T-cell (primary cell): ENCODE measurements around the gene GPR132. TPM values are rescaled to one million over a fixed set of nuclear protein-coding genes. Genes with fewer than 3 reads are reported as not detected.
A peak's percentile ranks its signal among the peaks of the same experiment; 100 is the strongest.

Source experiments
- ATAC-seq, 4 experiments: fragments of 200-7000 bp in 3 of 4; fragments of 150-1000 bp in 1 of 4; cut with Tn5 transposase; replicated peaks in 1 of 4; 1 replicate in 3 of 4; 2 replicates in 1 of 4; pipeline ENCODE4 v1.10.0; 2021; ENCODE audit warnings: moderate library complexity in 3 of 4, mild to moderate bottlenecking in 2 of 4, moderate number of reproducible peaks in 1 of 4
- CTCF ChIA-PET, 2 donors: fragments of 300-600 bp; sonication (Branson Sonifier 250); formaldehyde crosslinking; loops; one replicate each; lab custom pipeline; 2022; ENCODE audit warnings: antibody characterized with exemption in 2 of 2; lab: Charles Lee
- POLR2A ChIA-PET, 2 donors: fragments of 300-600 bp; sonication (Branson Sonifier 250); formaldehyde crosslinking; loops; one replicate each; lab custom pipeline; 2022; ENCODE audit warnings: antibody characterized with exemption in 2 of 2; lab: Charles Lee
- DNase-seq, 35 experiments: peaks; one replicate each; pipeline versions ENCODE4 v3.0.0 to v3.0.0-alpha.2; 2013 to 2023
- H3K27ac ChIP-seq: one replicate; pipeline ENCODE4 v1.5.1; 2013; ENCODE audit warnings: low read length
- H3K27me3 ChIP-seq, 2 experiments: replicated peaks in 1 of 2; 1 replicate in 1 of 2; 2 replicates in 1 of 2; pipeline versions ENCODE4 v1.6.1 to v1.7.0; 2013; ENCODE audit warnings: low read length in 1 of 2, mixed read lengths in 1 of 2; ENCODE audit not compliant: control insufficient read depth in 2 of 2, insufficient read depth in 2 of 2; ENCODE audit errors: extremely low read depth in 1 of 2
- H3K36me3 ChIP-seq, 2 donors: 1 replicate in 1 of 2; 2 replicates in 1 of 2; pipeline versions ENCODE4 v1.6.1 to v1.7.0; 2013; ENCODE audit warnings: low read length in 1 of 2; ENCODE audit not compliant: control insufficient read depth in 2 of 2, insufficient read depth in 1 of 2; ENCODE audit errors: extremely low read depth in 1 of 2
- H3K4me1 ChIP-seq, 2 experiments: 1 replicate in 1 of 2; 2 replicates in 1 of 2; pipeline versions ENCODE4 v1.6.1 to v1.7.0; 2013; ENCODE audit warnings: low read length in 2 of 2, mixed read lengths in 1 of 2; ENCODE audit not compliant: insufficient read depth in 2 of 2, control insufficient read depth in 1 of 2; ENCODE audit errors: extremely low read depth in 1 of 2
- H3K4me3 ChIP-seq, 2 donors: 1 replicate in 1 of 2; 2 replicates in 1 of 2; pipeline versions ENCODE4 v1.5.1 to v1.7.0; 2013; ENCODE audit warnings: mild to moderate bottlenecking in 2 of 2, low read length in 1 of 2, moderate library complexity in 1 of 2; ENCODE audit not compliant: control insufficient read depth in 1 of 2; ENCODE audit errors: extremely low read depth in 1 of 2
- H3K9me3 ChIP-seq: 2 replicates; pipeline ENCODE4 v1.7.0; 2013
- H3K27ac Mint-ChIP-seq, 2 donors: one replicate each; pipeline ENCODE4 v1.8.0; 2020 to 2021; ENCODE audit warnings: mild to moderate bottlenecking in 2 of 2, mixed read lengths in 2 of 2
- H3K27me3 Mint-ChIP-seq, 2 donors: one replicate each; pipeline ENCODE4 v1.8.0; 2021 to 2022; ENCODE audit warnings: mixed read lengths in 2 of 2
- H3K36me3 Mint-ChIP-seq: one replicate; pipeline ENCODE4 v1.8.0; 2021; ENCODE audit warnings: mixed read lengths
- H3K4me1 Mint-ChIP-seq, 3 donors: one replicate each; pipeline ENCODE4 v1.8.0; 2020 to 2022; ENCODE audit warnings: mixed read lengths in 3 of 3, mild to moderate bottlenecking in 1 of 3
- H3K4me3 Mint-ChIP-seq, 3 donors: one replicate each; pipeline ENCODE4 v1.8.0; 2020 to 2022; ENCODE audit warnings: mild to moderate bottlenecking in 3 of 3, mixed read lengths in 3 of 3, moderate library complexity in 3 of 3
- H3K9me3 Mint-ChIP-seq, 3 donors: one replicate each; pipeline ENCODE4 v1.8.0; 2020 to 2022; ENCODE audit warnings: mixed read lengths in 3 of 3
- WGBS: methylation state at CpG from one replicate; pipeline ENCODE4 v1.1.5; 2013; ENCODE audit warnings: missing lambda C conversion rate; ENCODE audit not compliant: insufficient coverage; 5-methylcytosine and 5-hydroxymethylcytosine counted together
- total RNA-seq, 35 experiments: library from RNA in 6 of 35; stranded (reverse) in 6 of 35; fragments of 120-200 nt in 1 of 35; gene quantifications; one replicate each; pipeline versions ENCODE4 v1.2.1 to v1.2.4 and lab custom pipeline; 2013 to 2026

GPR132 gene
- total RNA-seq, 5 donors from 2014 or later (not counting 1 experiment from before 2014, with no cell fraction given): 47.0 to 58.0 (median 49.7) TPM

- no peaks in the 10 kb centered on the region for H3K9me3 ChIP-seq
- H3K27me3 Mint-ChIP-seq: peaks cover 0 to 3% of the 10 kb centered on the region in 2 donors
- no peaks in the 10 kb centered on the region for H3K9me3 Mint-ChIP-seq
- ChIA-PET POLR2A (interaction anchor here (0.7 to 1.5 kb wide), 2 partner anchors 18 to 1423 kb away, joined by 3 to 4 read pairs; partner anchors contain the start of gene GPR132 (in 1 of the 2)), CTCF (no interaction called here)
- H3K36me3 ChIP-seq: peaks cover 15 to 29% of the 10 kb centered on the region in 2 donors
- no peak overlapping the region for H3K4me3 Mint-ChIP-seq
- peaks cover 14 to 29% (median 16%) of the 10 kb centered on the region in 3 donors for H3K4me1 Mint-ChIP-seq
- 84% methylated on average over 18 of the region's 24 CpGs for WGBS
- H3K27ac ChIP-seq: no peak overlapping the region
- peaks cover 4 to 18% of the 10 kb centered on the region in 2 experiments for H3K4me1 ChIP-seq
- peaks cover 0 to 13% of the 10 kb centered on the region in 2 experiments for H3K27me3 ChIP-seq
- H3K4me3 ChIP-seq: no peak overlapping the region
- DNase-seq (no peak), ATAC-seq (no peak)
- H3K27ac Mint-ChIP-seq: no peak overlapping the region
- H3K36me3 Mint-ChIP-seq: peaks cover 13% of the 10 kb centered on the region
Measured at GRCh38 chr14:105047283-105048016, 17.8 kb downstream of the GPR132 start.

- POLR2A ChIA-PET: interaction anchor here in 1 of 2 donors (0.7 kb wide), 1 partner anchor 1423 kb away, joined by 4 read pairs; no protein-coding TSS in a partner anchor
- Mint-ChIP-seq H3K27me3 (peaks cover 0 to 3% of the 10 kb centered on the region in 2 donors), H3K27ac (no peak overlapping the region), H3K4me3 (no peak overlapping the region), H3K4me1 (peaks cover 13 to 26% (median 15%) of the 10 kb centered on the region in 3 donors), H3K9me3 (no peaks in the 10 kb centered on the region), H3K36me3 (peaks cover 11% of the 10 kb centered on the region)
- ATAC-seq (no peak), DNase-seq (no peak)
- Histone ChIP-seq H3K4me1 (peaks cover 4 to 18% of the 10 kb centered on the region in 2 experiments), H3K27me3 (peaks cover 0 to 18% of the 10 kb centered on the region in 2 experiments), H3K36me3 (peaks cover 15 to 25% of the 10 kb centered on the region in 2 donors), H3K27ac (no peak overlapping the region), H3K9me3 (no peaks in the 10 kb centered on the region), H3K4me3 (no peak overlapping the region)
- CTCF ChIA-PET: interaction anchor here (0.7 to 2.1 kb wide), 4 partner anchors 48 to 319 kb away, joined by 3 to 9 read pairs (median 6); no protein-coding TSS in a partner anchor
- 92% methylated on average over 9 of the region's 9 CpGs for WGBS
Measured at GRCh38 chr14:105046891-105047282, 18.3 kb downstream of the GPR132 start.

DNA sequence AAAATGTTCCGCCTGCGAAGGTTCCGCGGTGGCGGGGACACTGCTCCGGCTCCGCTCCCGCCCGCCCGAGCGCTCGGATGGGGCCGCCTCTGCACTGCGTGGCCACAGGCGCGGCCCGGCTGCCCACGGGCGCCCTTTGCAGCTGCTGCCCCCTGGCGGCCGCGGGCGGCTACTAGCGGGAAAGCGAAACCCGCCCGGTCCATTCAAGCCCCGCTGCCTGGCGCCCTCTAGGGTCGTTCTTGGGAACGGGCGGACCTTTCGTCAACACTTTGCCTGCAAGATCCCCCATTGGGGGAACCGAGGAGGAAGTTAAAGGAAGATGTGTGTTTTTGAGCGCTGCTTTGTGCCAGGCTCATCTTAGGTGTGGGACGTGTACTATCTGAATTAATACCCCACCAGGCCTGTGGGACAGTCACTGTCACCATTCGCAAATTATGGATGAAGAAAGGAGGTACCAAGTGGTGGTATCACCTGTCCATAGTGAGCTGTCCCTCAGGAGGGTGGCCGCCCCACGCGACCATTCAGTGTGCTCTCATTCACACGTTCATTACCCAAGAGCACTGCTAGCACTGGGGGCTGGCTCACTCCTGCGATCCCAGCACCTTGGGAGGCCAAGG is 19.4 kb downstream of the GPR132 start:
- H3K9me3 Mint-ChIP-seq: no peaks in the 10 kb centered on the region
- WGBS: 5% methylated on average over 36 of the region's 42 CpGs
- DNase-seq: peak; percentile 76 to 96 (median 91)
- H3K4me3 ChIP-seq: no peak overlapping the region
- no peak overlapping the region for H3K27ac ChIP-seq
- peaks cover 2% of the 10 kb centered on the region for H3K36me3 Mint-ChIP-seq
- peaks cover 4 to 18% of the 10 kb centered on the region in 2 experiments for H3K4me1 ChIP-seq
- peaks cover 12 to 17% (median 13%) of the 10 kb centered on the region in 3 donors for H3K4me1 Mint-ChIP-seq
- peaks cover 0 to 3% of the 10 kb centered on the region in 2 donors for H3K27me3 Mint-ChIP-seq
- peak; percentile 77 to 94 (median 88) for ATAC-seq
- H3K27ac Mint-ChIP-seq: peak overlapping the region; percentile 17 to 66
- peaks cover 14 to 15% of the 10 kb centered on the region in 2 donors for H3K36me3 ChIP-seq
- ChIA-PET POLR2A (interaction anchor here in 1 of 2 donors (0.5 kb wide), 1 partner anchor 35 kb away, joined by 3 read pairs; no protein-coding TSS in a partner anchor), CTCF (interaction anchor here (0.6 to 2.3 kb wide), 11 partner anchors 12 to 144 kb away, joined by 3 to 24 read pairs (median 6); partner anchors contain the start of gene CLBA1 (in 1 of the 2))
- no peak overlapping the region for H3K4me3 Mint-ChIP-seq
- no peaks in the 10 kb centered on the region for H3K9me3 ChIP-seq
- H3K27me3 ChIP-seq: peaks cover 0 to 18% of the 10 kb centered on the region in 2 experiments

DNA sequence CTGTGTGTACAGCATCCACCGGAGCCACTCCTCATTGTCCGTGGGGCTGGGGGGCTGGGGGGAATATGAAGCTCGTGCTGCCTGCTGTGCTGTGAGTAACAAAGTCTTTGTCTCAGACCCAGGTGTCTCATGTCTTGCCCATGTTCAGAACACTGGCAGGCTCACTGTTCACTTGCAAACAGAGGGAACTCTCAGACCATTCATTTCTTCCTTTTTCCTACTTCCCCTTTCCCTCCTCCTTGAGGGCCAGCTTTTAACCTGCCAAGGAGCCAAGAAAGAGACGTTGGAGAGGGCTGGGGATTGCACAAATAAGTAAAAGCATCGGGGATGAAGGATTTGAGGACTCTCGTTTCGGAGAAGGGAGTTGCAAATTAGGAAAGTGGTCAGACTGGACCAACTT is 21.6 kb downstream of the GPR132 start:
- POLR2A ChIA-PET: no interaction called here
- H3K4me1 ChIP-seq: peaks cover 4 to 13% of the 10 kb centered on the region in 2 experiments
- no peak overlapping the region for H3K27ac ChIP-seq
- CTCF ChIA-PET: interaction anchor here (1.0 to 1.3 kb wide), 3 partner anchors 13 to 69 kb away, joined by 3 to 6 read pairs (median 3); no protein-coding TSS in a partner anchor
- H3K36me3 ChIP-seq: peaks cover 0 to under 1% of the 10 kb centered on the region in 2 donors
- Mint-ChIP-seq H3K4me1 (peaks cover 12 to 17% (median 13%) of the 10 kb centered on the region in 3 donors), H3K27me3 (peaks cover 0 to 3% of the 10 kb centered on the region in 2 donors), H3K4me3 (no peak overlapping the region), H3K9me3 (no peaks in the 10 kb centered on the region), H3K36me3 (no peaks in the 10 kb centered on the region), H3K27ac (no peak overlapping the region)
- peaks cover 0 to 18% of the 10 kb centered on the region in 2 experiments for H3K27me3 ChIP-seq
- no peak overlapping the region for H3K4me3 ChIP-seq
- WGBS: 83% methylated on average over 3 of the region's 7 CpGs
- ATAC-seq (no peak), DNase-seq (no peak)
- no peaks in the 10 kb centered on the region for H3K9me3 ChIP-seq

GRCh38 chr14:105042813-105043212 is 22.4 kb downstream of the GPR132 start:
- Histone ChIP-seq H3K27ac (no peak overlapping the region), H3K4me1 (peaks cover 4 to 13% of the 10 kb centered on the region in 2 experiments), H3K27me3 (peaks cover 0 to 18% of the 10 kb centered on the region in 2 experiments), H3K4me3 (no peak overlapping the region), H3K9me3 (no peaks in the 10 kb centered on the region), H3K36me3 (no peaks in the 10 kb centered on the region)
- POLR2A ChIA-PET: interaction anchor here in 1 of 2 donors (0.6 kb wide), 1 partner anchor 24 kb away, joined by 4 read pairs; no protein-coding TSS in a partner anchor
- ATAC-seq (no peak), DNase-seq (no peak)
- Mint-ChIP-seq H3K36me3 (no peaks in the 10 kb centered on the region), H3K9me3 (no peaks in the 10 kb centered on the region), H3K27ac (no peak overlapping the region), H3K27me3 (peaks cover 0 to 3% of the 10 kb centered on the region in 2 donors), H3K4me3 (no peak overlapping the region), H3K4me1 (peaks cover 12 to 17% (median 13%) of the 10 kb centered on the region in 3 donors)
- CTCF ChIA-PET: interaction anchor here (1.0 to 1.1 kb wide), 2 partner anchors 14 to 21 kb away, joined by 3 read pairs; no protein-coding TSS in a partner anchor
- whole genome bisulfite sequencing: 91% methylated on average over 17 of the region's 17 CpGs
